ENCODE results near the gene ATN1.

Gene ATN1

DNA sequence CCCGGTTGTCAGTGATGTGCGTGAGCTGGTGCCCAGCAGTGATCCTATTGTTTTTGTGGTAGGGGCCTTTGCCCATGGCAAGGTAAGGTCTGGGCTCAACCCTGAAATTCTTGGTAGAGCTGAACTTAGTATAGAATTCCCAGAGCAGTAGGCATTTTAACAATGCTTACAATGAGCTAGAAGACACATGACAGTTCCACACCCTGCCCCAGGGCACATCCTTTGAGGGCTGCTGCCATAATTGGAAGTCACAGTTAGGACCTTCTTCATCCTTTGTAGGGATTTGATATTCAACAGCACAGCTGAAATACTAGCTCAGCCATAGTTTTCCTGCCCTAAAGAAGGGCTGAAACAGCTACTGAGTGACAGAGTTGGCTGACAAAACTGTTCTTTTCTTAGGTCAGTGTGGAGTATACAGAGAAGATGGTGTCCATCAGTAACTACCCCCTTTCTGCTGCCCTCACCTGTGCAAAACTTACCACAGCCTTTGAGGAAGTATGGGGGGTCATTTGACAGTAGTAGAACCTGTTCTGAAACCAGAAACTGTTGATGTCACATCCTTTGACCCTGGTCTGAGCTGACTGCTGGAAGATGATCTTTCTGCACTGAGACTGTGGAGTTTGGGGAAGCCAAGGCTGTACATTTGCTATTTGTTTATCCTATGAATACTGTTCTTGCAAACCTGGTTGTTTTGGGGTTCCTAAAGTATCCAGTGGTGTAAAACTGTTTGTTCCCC, 47.7 kb downstream of the ATN1 start:
- no peak for DNase-seq (ENCODE audit: low spot score)

DNA sequence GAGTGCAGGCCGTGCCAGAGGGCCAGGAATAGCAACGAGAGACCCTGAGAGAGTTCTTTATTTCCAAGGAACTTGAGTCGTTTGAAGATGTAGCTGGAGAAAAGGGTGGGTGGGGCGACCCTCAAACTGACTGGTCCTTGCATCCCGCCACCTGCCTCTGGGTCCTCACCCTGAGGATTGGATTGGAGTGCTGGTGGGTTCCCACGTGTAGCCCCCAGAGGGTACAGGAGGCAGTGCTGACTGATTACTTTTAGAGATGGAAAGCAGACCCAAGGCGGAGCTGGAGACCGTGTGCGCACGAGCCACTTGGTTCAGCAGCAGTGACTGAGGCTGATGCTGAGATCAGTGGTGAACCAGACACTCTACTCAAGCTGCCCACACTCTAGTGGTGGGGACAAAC, 49.9 kb downstream of the ATN1 start:
- no peak for DNase-seq (ENCODE audit: low spot score)

DNA sequence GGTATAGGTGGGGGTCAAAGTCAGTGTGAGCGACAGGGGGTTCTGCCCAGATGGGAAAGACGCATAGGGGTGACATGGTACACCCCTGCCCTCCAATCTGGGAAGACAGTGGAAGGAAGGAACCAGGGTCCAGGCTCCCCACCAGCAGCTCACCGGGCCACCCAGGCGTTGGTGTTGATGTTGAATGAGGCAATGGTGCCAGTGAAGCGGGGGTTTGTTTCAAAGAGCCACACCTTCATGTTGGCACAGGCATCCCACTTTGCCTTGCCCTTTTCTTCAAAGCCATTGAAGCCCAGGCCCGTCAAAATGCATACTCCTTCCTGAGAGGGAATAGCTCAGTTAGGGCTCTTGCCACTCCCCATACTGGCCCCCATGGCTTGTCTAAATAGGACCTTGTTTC, 50.4 kb downstream of the ATN1 start:
- no peak for DNase-seq (ENCODE audit: low spot score)

DNA sequence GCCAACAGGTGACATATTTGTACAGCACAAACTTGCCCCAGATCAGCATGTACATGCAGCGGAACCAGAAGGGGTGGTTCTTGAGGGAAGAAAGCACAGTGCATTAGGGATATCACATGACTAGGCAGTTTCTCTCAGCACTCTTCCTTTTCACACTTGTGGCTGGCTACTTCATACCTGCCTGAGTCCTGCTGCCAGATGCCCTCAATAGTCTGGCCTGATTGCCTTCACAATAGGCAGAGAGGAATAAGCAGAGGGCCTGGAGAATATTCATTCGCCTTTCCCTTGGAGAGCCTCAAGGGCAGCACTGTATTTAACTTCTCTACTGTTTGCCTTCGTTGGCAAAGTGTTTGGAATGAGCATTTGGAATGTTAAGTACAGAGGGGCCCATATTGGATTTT, 50.9 kb downstream of the ATN1 start:
- DNase-seq (ENCODE audit: low spot score): no peak

DNA sequence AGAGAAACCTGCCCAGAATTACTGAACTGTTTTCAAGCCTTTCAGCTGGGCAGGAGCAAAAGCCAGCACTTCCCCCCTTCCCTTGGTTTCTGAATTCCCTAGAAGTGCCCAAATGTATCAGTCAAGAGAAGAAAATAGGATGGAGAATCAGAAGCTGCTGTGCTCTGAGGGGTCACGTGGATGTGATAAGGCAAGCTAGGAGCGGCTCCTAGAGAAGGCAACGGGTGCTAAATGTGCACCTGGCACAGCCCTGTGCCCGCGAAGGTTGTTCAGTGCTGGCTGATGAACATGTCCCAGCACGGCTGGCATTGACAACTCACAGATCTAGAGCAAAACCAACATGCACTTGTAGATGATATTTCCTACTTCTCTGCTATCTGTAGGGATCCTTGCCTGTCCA, 51.3 kb downstream of the ATN1 start:
- no peak for DNase-seq (ENCODE audit: low spot score)

DNA sequence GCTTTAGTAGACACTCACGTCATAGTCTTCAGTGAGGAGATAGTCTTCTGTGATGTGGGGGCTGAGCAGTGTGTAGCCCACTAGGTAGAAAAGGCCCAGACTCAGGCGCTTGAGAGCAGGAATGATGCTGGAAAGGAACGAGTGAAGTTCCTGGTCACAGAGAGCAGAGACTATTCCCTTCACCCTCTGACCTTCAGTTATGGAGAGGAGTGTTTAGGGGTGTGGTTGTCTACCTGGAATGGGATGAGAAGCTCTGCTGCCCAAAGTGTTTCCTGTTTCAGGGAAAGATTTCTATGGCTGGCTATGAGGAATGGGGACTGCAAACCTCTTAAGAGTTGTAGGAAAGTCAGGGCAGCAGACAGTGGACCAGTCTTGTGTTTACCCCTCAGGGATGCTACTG, 51.7 kb downstream of the ATN1 start:
- no peak for DNase-seq (ENCODE audit: low spot score)

DNA sequence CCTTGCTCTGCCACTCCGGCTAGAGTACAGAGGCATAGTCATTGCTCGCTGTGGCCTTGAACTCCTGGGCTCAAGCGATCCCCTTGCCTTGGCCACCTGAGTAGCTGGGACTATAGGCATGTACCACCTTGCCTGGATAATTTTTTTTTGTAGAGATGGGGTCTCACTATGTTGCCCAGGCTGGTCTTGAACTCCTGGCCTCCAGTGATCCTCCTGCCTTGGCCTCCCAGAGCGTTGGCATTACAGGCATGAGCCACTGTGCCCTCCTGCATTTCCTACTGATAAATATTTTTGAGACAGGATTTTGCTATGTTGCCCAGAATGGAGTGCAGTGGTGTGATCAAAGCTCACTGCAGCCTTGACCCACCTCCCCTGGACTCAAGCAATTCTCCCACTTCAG, 52.3 kb downstream of the ATN1 start:
- no peak for DNase-seq (ENCODE audit: low spot score)

DNA sequence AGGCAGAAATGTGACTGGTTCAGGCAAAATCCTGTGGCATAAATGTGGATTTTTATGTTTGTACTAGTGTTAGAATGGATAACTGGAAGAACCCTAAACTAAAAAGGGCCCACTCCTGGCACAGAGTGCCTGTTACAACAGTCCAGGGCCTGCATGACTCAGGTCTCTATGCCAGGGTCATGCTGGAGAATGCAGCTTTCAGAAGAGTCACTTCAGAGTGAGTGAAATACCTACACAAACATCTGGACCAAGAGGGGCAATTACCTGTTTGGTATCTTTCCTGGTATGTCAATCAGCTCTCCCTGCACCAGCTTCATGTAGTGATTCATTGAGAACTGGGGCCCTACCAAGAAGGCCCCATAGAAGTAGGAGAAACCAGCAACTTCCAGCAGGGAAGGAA, 53.0 kb downstream of the ATN1 start:
- DNase-seq (ENCODE audit: low spot score): no peak

DNA sequence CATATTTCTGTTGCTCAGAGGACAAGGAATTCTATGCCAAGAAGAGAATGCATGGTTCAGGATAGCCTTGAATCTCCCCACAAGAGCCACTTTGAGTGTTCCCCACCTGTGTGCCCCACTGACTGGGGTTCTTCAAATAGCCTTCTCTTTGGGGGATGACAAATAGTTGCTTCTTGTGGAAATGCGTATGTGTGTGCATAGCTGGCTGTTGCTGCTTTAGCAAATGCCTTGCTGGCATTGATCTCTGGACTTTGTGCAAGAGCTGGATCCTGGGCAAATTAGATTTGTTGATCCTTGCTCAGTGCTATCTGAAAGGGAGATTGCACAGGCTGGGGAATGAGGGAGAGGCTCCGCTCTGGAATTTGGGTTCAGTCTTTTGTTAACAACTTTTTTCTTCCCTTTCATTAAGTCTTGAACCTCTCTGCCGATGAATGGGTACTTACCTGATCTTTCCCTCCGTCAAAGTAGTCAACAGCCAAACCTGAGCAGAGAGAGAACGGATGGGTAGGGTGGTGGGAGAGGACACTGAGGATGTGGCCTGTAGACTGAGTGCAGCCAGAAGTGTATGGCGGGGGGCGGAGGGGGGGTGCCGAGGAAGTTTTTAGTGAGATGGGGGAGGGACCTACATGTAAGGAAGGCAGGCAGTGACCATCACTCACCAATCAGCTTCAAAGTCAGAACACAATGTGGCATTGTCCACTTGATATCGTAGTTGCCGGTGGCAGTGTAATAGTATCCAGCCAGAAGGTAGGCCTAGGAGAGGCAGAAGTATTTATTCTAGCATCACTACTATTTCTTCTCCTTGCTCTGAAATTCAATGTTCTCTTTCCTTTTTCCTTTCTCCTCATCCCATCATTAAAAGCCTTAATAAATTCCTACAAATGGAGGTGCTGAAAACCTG, 53.6 kb downstream of the ATN1 start:
- DNase-seq (ENCODE audit: low spot score): no peak

DNA sequence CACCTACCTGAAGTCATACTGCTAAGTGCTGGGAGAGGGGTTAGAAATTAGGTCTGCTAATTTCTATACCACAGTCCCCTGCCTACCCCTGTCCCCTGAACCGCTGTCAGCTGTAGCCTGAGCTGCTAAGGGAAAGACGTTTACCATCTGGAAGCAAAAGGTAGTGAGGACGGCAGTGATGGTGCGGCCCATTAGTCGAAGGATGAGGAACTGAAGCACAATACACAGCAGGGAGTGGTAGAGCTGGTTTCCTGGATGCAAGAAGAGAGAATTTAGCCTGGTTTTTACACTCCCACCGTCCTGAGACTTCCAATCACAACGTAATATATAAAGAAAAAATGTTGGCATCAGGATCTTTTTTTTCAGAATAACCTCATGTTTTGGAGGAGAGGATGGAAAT, 54.8 kb downstream of the ATN1 start:
- DNase-seq (ENCODE audit: low spot score): no peak

DNA sequence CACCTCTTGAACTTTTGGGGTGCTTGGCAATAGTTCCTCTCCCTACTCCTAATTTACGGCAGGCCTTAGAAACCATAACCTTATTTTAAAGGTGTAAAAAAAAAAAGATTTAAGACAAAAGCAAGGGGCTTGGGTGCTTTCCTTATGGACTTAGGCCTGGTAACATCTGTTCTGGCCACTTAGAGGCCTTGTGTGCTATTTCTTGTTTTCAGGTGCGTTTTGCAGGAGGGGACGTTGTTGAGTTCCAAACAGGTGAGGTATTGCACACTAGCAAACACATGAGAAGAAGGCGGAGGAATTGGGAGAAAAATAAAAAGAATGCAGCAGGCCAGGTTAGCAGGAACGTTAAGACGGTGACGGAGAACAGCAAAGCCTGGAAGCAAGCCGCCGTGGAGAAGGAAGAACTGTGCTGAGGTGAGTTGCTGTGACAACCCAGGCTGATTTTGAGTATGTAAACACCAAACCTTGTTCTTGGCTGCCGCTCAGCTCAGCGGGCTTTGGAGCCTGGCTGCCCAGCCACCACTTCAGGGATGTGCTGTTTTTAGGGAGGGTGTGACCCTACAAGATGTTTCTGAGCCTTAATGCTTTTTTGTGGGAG, 60.3 kb downstream of the ATN1 start:
- no peak for DNase-seq (ENCODE audit: low spot score)

All from HuH-7.5 (cell line).